ENCODE measurements around the gene CEP131. TPM values are rescaled to one million over a fixed set of nuclear protein-coding genes. Genes with fewer than 3 reads are reported as not detected.
A peak's percentile ranks its signal among the peaks of the same experiment; 100 is the strongest.

The CEP131 gene
- total and polyA plus RNA-seq, 2 donors (not counting 3 experiments of a cell fraction or from before 2014, with no cell fraction given), result 5.3 to 17.9 TPM

- ChIA-PET CTCF (interaction anchor here (1.0 to 3.1 kb wide), 9 partner anchors 9 to 250 kb away, joined by 3 to 33 read pairs (median 4); partner anchors contain the start of gene CEP131), POLR2A (interaction anchor here (1.4 kb wide), 1 partner anchor 16 kb away, joined by 4 read pairs; the partner anchor contains the start of gene CEP131)
- H3K9me3 ChIP-seq (replicated peaks; ENCODE audit: control insufficient read depth, insufficient read depth, low read length), result no peaks in the 10 kb centered on the region
- peak within 1 kb of the TSS; percentile 90 for H3K4me2 ChIP-seq (ENCODE audit: insufficient read depth, low read length)
- dilution Hi-C loops (cut with MboI; ENCODE audit: extremely low pct_ligation_motif_present, low sequenced_read_pairs), result no loop called here
- H4K20me1 ChIP-seq (replicated peaks; ENCODE audit: control insufficient read depth, extremely low read depth, insufficient read depth, low read length), result no peaks in the 10 kb centered on the region
- H2AFZ ChIP-seq (ENCODE audit: low read depth, low read length), result peak within 1 kb of the TSS; percentile 45
- BruUV-seq (replicated peaks), result no TSS peak
- FAIRE-seq (peak; percentile 100), DNase-seq (ENCODE audit: low read depth, low spot score) (peak; percentile 100)
- intact Hi-C loops (cut with micrococcal nuclease), result loop anchor here (1.0 kb wide), 1 partner anchor 16 kb away; no protein-coding TSS in a partner anchor
- H3K36me3 ChIP-seq (ENCODE audit: control insufficient read depth in 2 of 2, extremely low read depth in 1 of 2, insufficient read depth in 2 of 2, low read length in 2 of 2), result peaks cover 0 to 12% of the 10 kb centered on the region in 2 experiments
- peak within 1 kb of the TSS; percentile 58 for H3K27ac ChIP-seq (ENCODE audit: insufficient read depth, low read depth, low read length)
- H3K27me3 ChIP-seq (ENCODE audit: control insufficient read depth in 2 of 2, insufficient read depth in 2 of 2, low read length in 2 of 2), result no peaks in the 10 kb centered on the region
- no peaks in the 10 kb centered on the region for H3K9me1 ChIP-seq (replicated peaks; ENCODE audit: control insufficient read depth, extremely low read depth, insufficient read depth, low read length)
- peaks cover 6% of the 10 kb centered on the region for H3K4me1 ChIP-seq (ENCODE audit: control insufficient read depth, extremely low read depth, insufficient read depth, low read length)
- peak within 1 kb of the TSS; percentile 77 for H3K9ac ChIP-seq (replicated peaks; ENCODE audit: extremely low read depth, insufficient read depth, low read length)
- H3K79me2 ChIP-seq (ENCODE audit: control insufficient read depth, insufficient read depth, low read length), result peaks cover 20% of the 10 kb centered on the region
- no peak for TF ChIP-seq JUN (IDR thresholded peaks at IDR 0.05; ENCODE audit: borderline replicate concordance, insufficient read depth, insufficient read length, low read depth)
- no peak for TF ChIP-seq EZH2 (IDR thresholded peaks at IDR 0.05; ENCODE audit: borderline replicate concordance, low read depth, low read length, severe bottlenecking)
- no peak for TF ChIP-seq FOS (IDR thresholded peaks at IDR 0.05; ENCODE audit: borderline replicate concordance, insufficient read depth, low read length)
- no peak for TF ChIP-seq CTCF (IDR thresholded peaks at IDR 0.05; ENCODE audit: extremely low read depth in 1 of 2, insufficient read depth in 1 of 2, low read depth in 1 of 2, low read length in 2 of 2)
- TF ChIP-seq POLR2AphosphoS5 (IDR thresholded peaks at IDR 0.05; ENCODE audit: insufficient read depth, low read depth, low read length), result peak; percentile 68
- peak; percentile 56 for TF ChIP-seq POLR2A (IDR thresholded peaks at IDR 0.05; ENCODE audit: low read depth, low read length)
- H3K4me3 ChIP-seq (replicated peaks in 1 of 3; ENCODE audit: insufficient read depth in 1 of 3, low read depth in 1 of 3, low read length in 3 of 3), result peak within 1 kb of the TSS; percentile 78 to 86 (median 84)
Measured at GRCh38 chr17:81238815-81239713, 16.3 kb upstream of the CEP131 start, which contains the start of the genes NDUFAF8 and TEPSIN. TSS of gene NDUFAF8 (plus strand) at chr17:81239318. CDS start at chr17:81239364, 46 bp downstream. TSS of gene TEPSIN (minus strand) at chr17:81239055. CDS start at chr17:81239033, 22 bp downstream.
